ENCODE results near the gene SCAPER. TPM values are rescaled to one million over a fixed set of nuclear protein-coding genes. Genes with fewer than 3 reads are reported as not detected.

The SCAPER gene
- total RNA-seq, 1 experiment from 2014 or later, result 7.4 TPM

GRCh38 chr15:76391309-76391708 is 513.8 kb downstream of the SCAPER start:
- no peak overlapping the region for H2BK20ac ChIP-seq (ENCODE audit: low read depth, low read length, poor library complexity, severe bottlenecking)
- H3T11ph ChIP-seq (ENCODE audit: low read length), result no peak overlapping the region
- H3K18ac ChIP-seq (ENCODE audit: insufficient read length, low read depth, low read length), result no peak overlapping the region
- H4K91ac ChIP-seq (ENCODE audit: insufficient read length, low read depth, low read length), result no peak overlapping the region
- H3K4ac ChIP-seq (ENCODE audit: low read depth, low read length), result no peak overlapping the region
- no CpG with 5 or more reads among the region's 3 CpGs for WGBS (ENCODE audit: extremely low coverage, insufficient read length, low lambda C conversion rate)
- TF ChIP-seq CTCF (conservative IDR thresholded peaks at IDR 0.05), result no peak
- no peak overlapping the region for H4K8ac ChIP-seq (replicated peaks; ENCODE audit: insufficient read length, low read depth, low read length)
- DNase-seq, result no peak
- H3K4me1 ChIP-seq (ENCODE audit: insufficient read depth, low read length), result no peaks in the 10 kb centered on the region
- H3K27ac Mint-ChIP-seq, result no peak overlapping the region
- H3K23ac ChIP-seq (ENCODE audit: insufficient read length, low read depth, low read length), result no peak overlapping the region
- H3K4me2 ChIP-seq (ENCODE audit: insufficient read depth, insufficient read length, low read length), result no peak overlapping the region
- no peaks in the 10 kb centered on the region; the same call in 1 of the 2 replicates for H3K27me3 Mint-ChIP-seq (ENCODE audit: low read depth)
- H3K27me3 ChIP-seq (ENCODE audit: insufficient read depth, low read length), result no peaks in the 10 kb centered on the region
- H3K9ac ChIP-seq (ENCODE audit: extremely low read depth, insufficient read length, low read length), result no peak overlapping the region
- no peak overlapping the region for H2AK5ac ChIP-seq (ENCODE audit: insufficient read length, low read length)
- no peak overlapping the region for H4K5ac ChIP-seq (ENCODE audit: insufficient read length, low read depth, low read length)
- H3K9me3 Mint-ChIP-seq, result peaks cover 0 to 3% of the 10 kb centered on the region in 2 experiments; a peak in 1 of 5 replicates
- H3K14ac ChIP-seq (ENCODE audit: insufficient read depth, low read length), result no peak overlapping the region
- H2BK15ac ChIP-seq (ENCODE audit: low read depth, low read length), result no peak overlapping the region
- H3K23me2 ChIP-seq (ENCODE audit: insufficient read length, low read depth, low read length, poor library complexity, severe bottlenecking), result no peaks in the 10 kb centered on the region
- no peaks in the 10 kb centered on the region for H3K79me1 ChIP-seq (ENCODE audit: insufficient read depth, low read depth, low read length, poor library complexity, severe bottlenecking)
- H3K27ac ChIP-seq (ENCODE audit: insufficient read length, low read depth, low read length), result no peak overlapping the region
- H2BK120ac ChIP-seq (ENCODE audit: low read depth, low read length, poor library complexity, severe bottlenecking), result no peak overlapping the region
- no peaks in the 10 kb centered on the region for H4K20me1 ChIP-seq (ENCODE audit: control insufficient read depth, insufficient read depth, insufficient read length)
- H3K4me3 Mint-ChIP-seq, result no peak overlapping the region
- no peaks in the 10 kb centered on the region for H3K79me2 ChIP-seq (ENCODE audit: insufficient read depth, low read length)
- H3K9me3 ChIP-seq (ENCODE audit: control insufficient read depth, low read depth, low read length), result no peaks in the 10 kb centered on the region
- H2BK5ac ChIP-seq (ENCODE audit: insufficient read length, low read length), result no peak overlapping the region
- H2BK12ac ChIP-seq (ENCODE audit: insufficient read length, low read depth, low read length), result no peak overlapping the region
- H2AFZ ChIP-seq (ENCODE audit: low read length), result no peak overlapping the region
- 0 out of 7 replicates have a peak, but pooled peaks cover 0 to 4% (median 0%) of the 10 kb centered on the region in 3 experiments for H3K36me3 Mint-ChIP-seq (ENCODE audit: insufficient read depth in 1 of 3, low read depth in 3 of 3)
- H3K56ac ChIP-seq (ENCODE audit: insufficient read length, low read depth, low read length), result no peak overlapping the region
- no peaks in the 10 kb centered on the region for H3K4me1 Mint-ChIP-seq

All from H9 (cell line).